Iris pigment epithelial cell (primary cell): Measurements from ENCODE around the gene DLGAP5.

Experiments used
- DNase-seq: peaks from one replicate; pipeline ENCODE4 v3.0.0-alpha.2; 2011; ENCODE audit warnings: low read depth

DLGAP5 gene

GRCh38 chr14:55180006-55180405, 11.4 kb downstream of the DLGAP5 start:
- DNase-seq = no peak

DNA sequence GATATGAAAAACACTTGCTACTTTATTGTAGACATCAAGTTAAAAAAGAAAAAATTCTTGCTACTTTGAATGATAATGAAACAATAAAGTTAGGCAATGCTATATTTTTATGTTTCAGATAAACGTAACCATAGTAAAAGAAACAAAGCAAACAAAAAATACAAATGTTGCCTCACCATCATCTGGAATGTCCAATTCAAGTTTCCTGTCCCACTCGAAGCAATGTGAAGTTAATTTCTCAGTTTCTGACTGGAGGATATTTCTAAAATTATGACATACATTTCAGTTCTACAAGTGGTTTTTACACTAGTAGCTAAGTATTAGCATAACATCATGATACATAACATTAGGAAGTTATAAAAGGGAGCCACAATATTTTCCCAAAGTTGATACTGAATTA, 20.9 kb downstream of the DLGAP5 start:
- DNase-seq = no peak

- DNase-seq = peak; percentile 42
Observed at GRCh38 chr14:55160989-55161388, 30.4 kb downstream of the DLGAP5 start.

GRCh38 chr14:55158412-55158811, 33.0 kb downstream of the DLGAP5 start:
- no peak for DNase-seq

DNA sequence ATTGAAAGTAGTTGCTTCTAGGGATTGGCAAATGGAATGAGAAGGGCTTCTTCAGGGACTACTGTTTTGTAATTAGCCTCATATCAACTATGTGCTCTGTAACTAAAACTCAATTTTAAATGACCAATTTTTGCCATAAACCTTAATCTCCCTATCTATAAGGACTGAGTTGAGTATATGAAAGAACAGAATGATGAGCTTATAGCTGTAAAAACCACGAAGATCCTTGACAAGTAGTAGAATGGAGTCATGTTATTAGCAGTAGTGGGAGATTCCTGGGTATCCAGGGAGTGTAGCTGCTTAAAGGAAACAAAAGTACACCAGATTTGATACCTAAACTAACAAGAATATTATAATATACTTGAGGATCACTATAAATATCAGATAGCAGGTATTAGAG, 34.3 kb downstream of the DLGAP5 start:
- DNase-seq = no peak

GRCh38 chr14:55153951-55154350, 37.4 kb downstream of the DLGAP5 start:
- no peak for DNase-seq

DNA sequence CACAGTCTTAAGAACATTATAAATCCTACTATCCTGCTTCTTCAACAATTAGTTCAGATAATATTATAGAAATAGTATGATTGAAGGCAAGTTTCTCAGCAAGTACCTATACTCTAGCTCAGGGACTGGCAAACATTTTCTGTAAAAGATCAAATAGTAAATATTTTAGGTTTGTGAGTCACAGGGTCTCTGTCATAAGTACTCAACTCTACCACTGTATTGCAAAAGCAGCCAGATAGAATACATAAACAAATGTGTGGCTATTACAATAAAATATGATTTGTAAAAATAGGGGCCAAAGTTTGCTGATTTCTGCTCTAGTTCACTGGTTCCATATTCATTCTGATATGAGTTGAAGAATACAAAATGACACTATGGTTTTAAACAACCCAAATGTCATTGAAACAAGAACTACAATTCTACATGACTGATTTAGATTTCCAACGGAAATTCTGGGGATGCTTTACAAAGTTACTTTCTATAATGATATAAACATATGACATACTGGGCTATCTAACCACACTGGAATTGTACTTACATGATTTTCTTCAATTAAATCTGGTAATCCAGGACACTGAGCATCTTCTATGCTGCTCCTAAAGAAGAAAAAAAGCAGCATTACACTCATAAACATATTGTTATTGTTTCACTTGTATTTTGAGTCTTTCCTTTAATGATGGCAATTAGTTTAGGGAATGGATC, 39.2 kb downstream of the DLGAP5 start:
- peak; percentile 87 for DNase-seq

- peak; percentile 61 for DNase-seq
Observed at GRCh38 chr14:55151601-55152000, 39.8 kb downstream of the DLGAP5 start.

DNA sequence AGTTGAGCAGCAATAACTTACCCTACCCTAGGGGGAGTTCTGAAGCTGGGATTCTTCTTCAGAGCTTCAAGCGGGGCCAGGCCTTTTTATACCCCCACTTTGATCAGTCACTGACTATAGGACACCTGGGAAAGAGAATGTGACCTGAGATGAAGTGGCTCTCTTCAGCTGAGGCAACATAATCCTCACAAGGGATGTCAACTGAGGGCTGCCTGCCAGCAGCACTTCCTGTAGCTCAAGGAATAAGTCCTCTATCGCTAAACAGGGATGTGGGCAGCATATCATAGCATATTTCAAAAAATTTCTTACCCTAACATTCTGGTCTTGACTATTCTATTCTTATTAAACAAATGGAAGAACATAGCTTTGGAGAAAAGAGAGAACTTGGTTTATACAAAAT, 45.0 kb downstream of the DLGAP5 start:
- DNase-seq = peak; percentile 36

- DNase-seq = no peak
Observed at GRCh38 chr14:55142466-55142865, 48.9 kb downstream of the DLGAP5 start.

GRCh38 chr14:55141825-55142224, 49.6 kb downstream of the DLGAP5 start:
- no peak for DNase-seq

DNA sequence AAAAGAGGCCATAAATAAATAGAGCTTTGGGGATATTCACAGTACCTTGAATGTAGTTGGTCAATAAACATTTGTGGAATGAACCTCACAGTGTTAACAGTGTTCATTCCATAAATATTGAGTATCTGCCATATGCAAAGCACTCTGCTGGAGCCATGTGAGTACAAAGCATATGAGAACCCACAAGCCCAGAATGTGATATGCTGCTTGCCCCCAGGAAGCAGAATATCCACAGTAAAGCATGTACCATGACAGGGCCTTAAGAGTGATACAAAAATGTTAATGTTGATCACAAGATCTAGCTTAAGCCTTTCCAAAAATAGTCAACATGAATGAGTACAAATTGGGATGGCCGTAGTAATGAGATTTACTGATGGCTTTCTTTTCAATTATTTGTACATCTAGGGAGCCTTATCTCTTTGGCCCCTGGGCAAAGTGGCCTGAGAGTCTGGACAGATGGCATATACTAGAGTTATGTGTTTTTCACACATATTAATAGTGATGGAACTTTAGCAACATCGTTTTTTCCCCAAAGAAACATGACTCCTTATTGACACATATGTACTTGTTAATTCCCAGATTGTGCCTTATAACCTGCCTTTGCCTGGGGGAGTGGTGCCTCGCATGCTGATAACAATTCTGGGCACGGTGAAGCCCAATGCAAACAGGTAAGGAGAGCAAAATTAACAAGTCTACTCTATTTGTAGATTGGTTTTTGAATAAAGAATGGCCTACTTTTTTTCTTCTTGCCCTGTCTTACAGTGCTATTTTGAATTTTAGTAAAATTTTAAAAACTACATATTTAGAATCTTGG, 51.5 kb downstream of the DLGAP5 start:
- no peak for DNase-seq

DNA sequence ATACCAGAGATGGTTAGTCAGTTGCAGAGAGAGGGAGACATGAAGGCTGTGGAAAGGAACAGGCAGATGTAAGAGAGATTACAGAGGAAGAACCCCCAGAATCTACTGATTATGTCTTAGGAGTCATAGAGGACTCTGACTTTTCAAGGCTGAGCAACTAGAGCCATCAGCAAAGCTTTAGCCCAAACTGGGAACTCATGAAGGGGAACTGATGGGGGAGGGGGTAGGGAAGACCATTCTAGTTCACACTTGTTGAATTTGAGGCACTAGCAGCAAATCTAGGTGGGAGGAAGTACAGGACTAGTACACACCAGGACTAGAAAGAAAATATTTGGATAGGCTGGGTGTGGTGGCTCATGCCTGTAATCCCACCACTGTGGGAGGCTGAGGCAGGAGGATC, 52.2 kb downstream of the DLGAP5 start:
- no peak for DNase-seq

- no peak for DNase-seq
Observed at GRCh38 chr14:55138091-55138490, 53.3 kb downstream of the DLGAP5 start.

- DNase-seq = peak; percentile 89
Observed at GRCh38 chr14:55136885-55137786, 54.2 kb downstream of the DLGAP5 start.

DNA sequence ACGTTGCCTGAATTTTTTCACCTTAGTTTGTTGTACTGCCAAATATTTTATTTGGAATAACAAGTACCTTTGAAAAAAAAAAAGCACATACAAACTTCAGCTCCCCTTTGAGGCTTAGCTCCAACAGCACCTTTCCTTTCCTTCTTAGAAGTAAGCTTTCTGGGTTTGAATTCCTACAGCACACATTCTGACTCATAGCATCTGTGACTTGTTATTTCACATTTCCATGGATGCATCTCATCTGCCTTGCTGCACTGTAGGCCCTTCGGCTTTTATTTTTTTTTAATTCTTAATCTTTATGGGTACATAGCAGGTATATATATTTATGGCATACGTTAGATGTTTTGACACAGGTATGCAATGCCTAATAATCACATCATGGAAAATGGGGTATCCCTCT, 55.1 kb downstream of the DLGAP5 start:
- peak; percentile 67 for DNase-seq

- peak; percentile 48 for DNase-seq
Observed at GRCh38 chr14:55133416-55133815, 58.0 kb downstream of the DLGAP5 start.

- DNase-seq = peak; percentile 14
Observed at GRCh38 chr14:55131370-55132137, 59.8 kb downstream of the DLGAP5 start.

GRCh38 chr14:55130196-55130550, 61.2 kb downstream of the DLGAP5 start:
- DNase-seq = peak; percentile 21

DNA sequence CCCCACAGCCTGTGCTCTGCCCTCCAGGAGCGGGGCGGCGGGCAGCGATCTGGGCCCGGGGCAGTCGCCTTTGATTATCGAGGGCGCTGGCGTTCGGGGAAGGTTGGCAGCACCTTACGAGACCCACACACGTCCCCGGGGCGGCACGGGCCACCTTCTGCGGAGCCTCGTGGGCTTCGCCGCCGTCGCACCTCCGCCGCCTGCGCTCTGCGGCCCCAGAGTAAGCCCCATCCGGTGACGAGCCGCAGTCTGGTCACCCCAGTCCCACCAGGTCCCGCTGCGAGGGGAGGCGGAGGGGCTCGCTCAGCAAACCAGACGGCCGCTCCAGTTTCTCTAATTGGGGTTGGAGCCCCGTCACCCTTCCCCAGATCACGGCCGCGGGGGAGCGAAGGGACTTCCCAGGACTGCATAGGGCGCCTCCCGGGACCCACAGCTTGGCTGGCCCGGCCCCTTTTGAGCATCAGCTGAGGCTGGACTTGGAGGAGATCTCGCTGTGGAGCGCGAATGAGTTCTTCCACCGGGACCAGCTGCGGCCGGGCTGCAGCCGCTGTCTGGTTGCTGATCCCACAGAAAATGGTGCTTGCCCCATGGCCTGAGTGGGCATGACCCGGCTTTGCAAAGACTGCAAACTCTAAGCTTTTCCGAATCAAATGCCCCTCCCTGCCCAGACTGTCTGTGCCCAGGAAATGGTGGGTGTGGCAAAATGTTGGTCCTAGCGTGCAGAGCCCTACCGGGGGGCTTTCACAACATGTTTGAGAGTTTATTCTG, 61.8 kb downstream of the DLGAP5 start:
- peak; percentile 89 for DNase-seq

GRCh38 chr14:55129086-55129427, 62.3 kb downstream of the DLGAP5 start, which contains the start of gene LGALS3:
Gene LGALS3, plus strand, starts transcription at chr14:55129252. Its CDS starts 8,122 bp downstream, at chr14:55137374.
- peak; percentile 63 for DNase-seq
